MCF 10A (cell line): Measurements from ENCODE around the gene ZNF791. TPM values are rescaled to one million over a fixed set of nuclear protein-coding genes. Genes with fewer than 3 reads are reported as not detected.
"Not testable (repeated sequence)": the region's sequence is repeated elsewhere in the genome, so short reads cannot be mapped to it uniquely, and the experiment has no call there.

Source experiments
- BruUV-seq: library from RNA; stranded (reverse); fragments of 400-500 nt; replicated peaks from 2 replicates; lab custom pipeline; 2021; lab: Mats Ljungman, UMichigan
- CTCF ChIA-PET: fragments of 300-600 bp; sonication (Branson Sonifier 250); formaldehyde crosslinking; extraction: SDS; loops from one replicate; lab custom pipeline; 2021; ENCODE audit warnings: antibody characterized with exemption, inconsistent platforms; lab: Yijun Ruan, JAX
- POLR2A ChIA-PET: fragments of 300-600, 350-650 bp; sonication (Branson Sonifier 250); formaldehyde crosslinking; extraction: SDS; loops from one replicate; lab custom pipeline; 2020; ENCODE audit warnings: antibody characterized with exemption, inconsistent platforms; lab: Yijun Ruan, JAX
- DNase-seq: peaks from one replicate; pipeline ENCODE4 v3.0.0-alpha.2; 2018; ENCODE audit not compliant: unreplicated experiment
- H3K27ac Mint-ChIP-seq: one replicate; pipeline ENCODE4 v1.8.0; 2022; ENCODE audit warnings: mild to moderate bottlenecking, low read depth, mixed read lengths; ENCODE audit not compliant: unreplicated experiment
- H3K27me3 Mint-ChIP-seq: one replicate; pipeline ENCODE4 v1.8.0; 2022; ENCODE audit warnings: mixed read lengths; ENCODE audit not compliant: insufficient read depth, unreplicated experiment
- H3K36me3 Mint-ChIP-seq: one replicate; pipeline ENCODE4 v1.8.0; 2022; ENCODE audit warnings: mild to moderate bottlenecking, moderate library complexity, mixed read lengths; ENCODE audit not compliant: insufficient read depth, unreplicated experiment
- H3K4me1 Mint-ChIP-seq: one replicate; pipeline ENCODE4 v1.8.0; 2022; ENCODE audit warnings: mixed read lengths; ENCODE audit not compliant: insufficient read depth, unreplicated experiment
- H3K4me3 Mint-ChIP-seq: one replicate; pipeline ENCODE4 v1.8.0; 2022; ENCODE audit warnings: mild to moderate bottlenecking, moderate library complexity, mixed read lengths; ENCODE audit not compliant: unreplicated experiment
- H3K9me3 Mint-ChIP-seq: one replicate; pipeline ENCODE4 v1.8.0; 2022; ENCODE audit warnings: mixed read lengths; ENCODE audit not compliant: unreplicated experiment
- CTCF ChIP-seq: fragments of 200-600 bp; IDR thresholded peaks from one replicate; pipeline ENCODE4 v1.8.0; 2022; ENCODE audit warnings: antibody characterized with exemption, mild to moderate bottlenecking; ENCODE audit not compliant: unreplicated experiment
- intact Hi-C: fragments of 100-400 bp; cut with micrococcal nuclease; formaldehyde crosslinking; loops from 2 replicates; pipeline ENCODE4 v1.14.1; 2022
- total RNA-seq: library from RNA; stranded (reverse); gene quantifications from 2 replicates; pipeline ENCODE4 v1.2.3, GENCODE V29; 2022

ZNF791 gene
- total RNA-seq, 1 experiment from 2014 or later, result 23.7 TPM

GRCh38 chr19:12676928-12677327 lies 66.2 kb downstream of the ZNF791 start:
- intact Hi-C loops, result loop anchor here (1.0 to 2.0 kb wide), 2 partner anchors 119 to 170 kb away; no protein-coding TSS in a partner anchor
- ChIA-PET POLR2A (interaction anchor here (0.6 to 1.0 kb wide), 4 partner anchors 11 to 658 kb away, joined by 3 to 4 read pairs (median 3); partner anchors contain the start of gene MAN2B1), CTCF (interaction anchor here (0.6 to 1.7 kb wide), 14 partner anchors 9 to 188 kb away, joined by 3 to 11 read pairs (median 4); partner anchors contain the start of genes MAN2B1 and WDR83)
- TF ChIP-seq CTCF, result no peak
- DNase-seq, result no peak
- Mint-ChIP-seq H3K27me3 (no peaks in the 10 kb centered on the region), H3K9me3 (no peaks in the 10 kb centered on the region), H3K36me3 (peaks cover 90% of the 10 kb centered on the region), H3K4me1 (peaks cover 5% of the 10 kb centered on the region), H3K4me3 (no peak overlapping the region), H3K27ac (no peak overlapping the region)
- BruUV-seq, result no TSS peak

GRCh38 chr19:12678039-12678438 lies 67.3 kb downstream of the ZNF791 start:
- H3K36me3 Mint-ChIP-seq, result peaks cover 79% of the 10 kb centered on the region
- intact Hi-C loops, H3K27me3 Mint-ChIP-seq, H3K4me3 Mint-ChIP-seq, H3K9me3 Mint-ChIP-seq, H3K4me1 Mint-ChIP-seq, BruUV-seq, H3K27ac Mint-ChIP-seq, DNase-seq: not testable (repeated sequence)
- ChIA-PET POLR2A (interaction anchor here (0.5 to 1.8 kb wide), 4 partner anchors 9 to 159 kb away, joined by 3 to 7 read pairs (median 4); a partner anchor contains a TSS), CTCF (interaction anchor here (0.6 to 1.4 kb wide), 8 partner anchors 8 to 185 kb away, joined by 3 to 8 read pairs (median 4); no protein-coding TSS in a partner anchor)

- no peak overlapping the region for H3K27ac Mint-ChIP-seq
- no peaks in the 10 kb centered on the region for H3K9me3 Mint-ChIP-seq
- peaks cover 63% of the 10 kb centered on the region for H3K36me3 Mint-ChIP-seq
- no TSS peak for BruUV-seq
- peaks cover 5% of the 10 kb centered on the region for H3K4me1 Mint-ChIP-seq
- peak overlapping the region; percentile 96 for H3K4me3 Mint-ChIP-seq
- POLR2A ChIA-PET, result interaction anchor here (1.1 to 2.9 kb wide), 3 partner anchors 11 to 42 kb away, joined by 3 to 40 read pairs (median 17); partner anchors contain the start of gene TNPO2
- TF ChIP-seq CTCF, result no peak
- no peaks in the 10 kb centered on the region for H3K27me3 Mint-ChIP-seq
- CTCF ChIA-PET, result interaction anchor here (0.8 to 3.3 kb wide), 2 partner anchors 8 to 70 kb away, joined by 3 to 20 read pairs; no protein-coding TSS in a partner anchor
- intact Hi-C loops, result no loop called here
- DNase-seq, result no peak
Observed at GRCh38 chr19:12680034-12680433, 69.3 kb downstream of the ZNF791 start.

- no peaks in the 10 kb centered on the region for H3K27me3 Mint-ChIP-seq
- ChIA-PET POLR2A (interaction anchor here (0.5 to 2.9 kb wide), 16 partner anchors 9 to 240 kb away, joined by 3 to 40 read pairs (median 5); partner anchors contain the start of genes FBXW9, GET3, MAN2B1 and TNPO2), CTCF (interaction anchor here (3.3 kb wide), 1 partner anchor 10 kb away, joined by 20 read pairs; no protein-coding TSS in a partner anchor)
- peak; percentile 100 for DNase-seq
- TSS peak; percentile 65 for BruUV-seq
- peak within 1 kb of the TSS; percentile 97 for H3K27ac Mint-ChIP-seq
- peaks cover 5% of the 10 kb centered on the region for H3K4me1 Mint-ChIP-seq
- intact Hi-C loops, result loop anchor here (1.0 kb wide), 1 partner anchor 15 kb away; the partner anchor contains the start of gene FBXW9
- H3K4me3 Mint-ChIP-seq, result peak within 1 kb of the TSS; percentile 96
- no peaks in the 10 kb centered on the region for H3K9me3 Mint-ChIP-seq
- TF ChIP-seq CTCF, result no peak
- H3K36me3 Mint-ChIP-seq, result peaks cover 50% of the 10 kb centered on the region
Observed at GRCh38 chr19:12681074-12681987, 70.6 kb downstream of the ZNF791 start, which contains the start of gene DHPS. Gene DHPS, minus strand, starts transcription at chr19:12681880. Its CDS starts 114 bp downstream, at chr19:12681766.

Other genes with a start within 250 kb of the ZNF791 start
- 0.44 and 0.49 TPM in 2 replicates for gene ZNF442, start 245.2 kb upstream of the ZNF791 start, total RNA-seq
- gene ZNF799, start 209.6 kb upstream of the ZNF791 start, total RNA-seq, result 1.0 and 1.8 TPM in 2 replicates
- 0.79 and 1.6 TPM in 2 replicates for gene ZNF443, start 169.9 kb upstream of the ZNF791 start, total RNA-seq
- 0.23 and 0.52 TPM in 2 replicates for gene ZNF709, start 126.1 kb upstream of the ZNF791 start, total RNA-seq
- 4.4 and 5.1 TPM in 2 replicates for gene ZNF564, start 59.4 kb upstream of the ZNF791 start, total RNA-seq
- 6.9 and 8.4 TPM in 2 replicates for gene ZNF490, start 107 bp upstream of the ZNF791 start, total RNA-seq
- 53.8 and 67.0 TPM in 2 replicates for gene MAN2B1, start 55.8 kb downstream of the ZNF791 start, total RNA-seq
- gene WDR83, start 55.9 kb downstream of the ZNF791 start, total RNA-seq, result 9.3 and 11.7 TPM in 2 replicates
- 74.2 and 85.8 TPM in 2 replicates for gene DHPS, start 71.0 kb downstream of the ZNF791 start, total RNA-seq
- not detected in 2 replicates for gene GNG14, start 77.1 kb downstream of the ZNF791 start, total RNA-seq
- gene FBXW9, start 85.7 kb downstream of the ZNF791 start, total RNA-seq, result 10.8 and 13.8 TPM in 2 replicates
- gene TNPO2, start 113.0 kb downstream of the ZNF791 start, total RNA-seq, result 74.7 and 89.5 TPM in 2 replicates
- gene TRIR, start 123.8 kb downstream of the ZNF791 start, total RNA-seq, result 139 and 146 TPM in 2 replicates
- gene GET3, start 126.6 kb downstream of the ZNF791 start, total RNA-seq, result 62.9 and 67.1 TPM in 2 replicates
- 0.70 and 0.83 TPM in 2 replicates for gene BEST2, start 140.9 kb downstream of the ZNF791 start, total RNA-seq
- 31.6 and 32.8 TPM in 2 replicates for gene HOOK2, start 164.6 kb downstream of the ZNF791 start, total RNA-seq
- gene JUNB, start 180.6 kb downstream of the ZNF791 start, total RNA-seq, result 86.4 and 125 TPM in 2 replicates
- gene PRDX2, start 190.9 kb downstream of the ZNF791 start, total RNA-seq, result 224 and 295 TPM in 2 replicates
- 6.9 and 14.5 TPM in 2 replicates for gene THSD8, start 191.1 kb downstream of the ZNF791 start, total RNA-seq
- gene RNASEH2A, start 195.7 kb downstream of the ZNF791 start, total RNA-seq, result 11.2 and 16.7 TPM in 2 replicates
- not detected in 2 replicates for gene RTBDN, start 223.7 kb downstream of the ZNF791 start, total RNA-seq
- 1.0 and 1.6 TPM in 2 replicates for gene MAST1, start 227.6 kb downstream of the ZNF791 start, total RNA-seq